GM18511 (cell line): ENCODE measurements around the gene NDOR1.
A peak's percentile ranks its signal among the peaks of the same experiment; 100 is the strongest.
"Not testable (repeated sequence)": the region's sequence is repeated elsewhere in the genome, so short reads cannot be mapped to it uniquely, and the experiment has no call there.

Source experiments
- ATAC-seq: cut with Tn5 transposase; IDR thresholded peaks from one replicate; pipeline ENCODE4 v1.9.1; 2021; ENCODE audit warnings: mild to moderate bottlenecking, moderate library complexity; ENCODE audit not compliant: unreplicated experiment

The NDOR1 gene

DNA sequence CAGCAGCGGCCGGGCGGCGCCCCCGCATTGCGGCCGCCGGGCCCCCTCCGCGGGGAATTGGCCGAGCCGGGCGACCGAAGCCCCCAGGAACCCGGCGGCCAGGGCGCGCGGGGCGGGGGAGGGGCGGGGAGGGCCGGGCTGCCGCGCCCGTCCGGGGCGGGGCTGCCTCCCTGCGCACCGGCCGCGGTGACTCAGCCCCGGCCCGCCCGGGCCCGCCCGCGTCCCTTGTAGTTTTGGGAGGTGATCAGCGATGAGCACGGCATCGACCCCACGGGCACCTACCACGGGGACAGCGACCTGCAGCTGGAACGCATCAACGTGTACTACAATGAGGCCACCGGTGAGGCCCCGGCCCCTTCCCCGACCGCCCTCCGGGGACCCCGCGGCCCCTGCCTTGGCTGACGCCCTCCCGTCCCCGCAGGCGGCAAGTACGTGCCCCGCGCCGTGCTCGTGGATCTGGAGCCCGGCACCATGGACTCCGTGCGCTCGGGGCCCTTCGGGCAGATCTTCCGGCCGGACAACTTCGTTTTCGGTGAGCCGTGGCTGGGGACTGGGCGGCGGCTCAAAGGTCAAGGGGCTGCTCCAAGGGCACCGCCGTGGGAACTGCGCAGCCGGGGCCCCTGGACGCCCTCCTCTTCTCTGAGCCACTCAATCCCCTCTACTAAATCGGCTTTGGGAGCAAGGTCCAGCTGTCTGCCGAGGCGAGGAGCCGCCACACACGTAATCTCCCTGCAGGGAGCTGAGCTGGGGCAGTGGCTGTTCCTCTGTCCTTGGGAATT is 36.2 kb downstream of the NDOR1 start:
- peak; percentile 2 for ATAC-seq

- no peak for ATAC-seq
Observed at GRCh38 chr9:137242269-137243203, 37.0 kb downstream of the NDOR1 start.

DNA sequence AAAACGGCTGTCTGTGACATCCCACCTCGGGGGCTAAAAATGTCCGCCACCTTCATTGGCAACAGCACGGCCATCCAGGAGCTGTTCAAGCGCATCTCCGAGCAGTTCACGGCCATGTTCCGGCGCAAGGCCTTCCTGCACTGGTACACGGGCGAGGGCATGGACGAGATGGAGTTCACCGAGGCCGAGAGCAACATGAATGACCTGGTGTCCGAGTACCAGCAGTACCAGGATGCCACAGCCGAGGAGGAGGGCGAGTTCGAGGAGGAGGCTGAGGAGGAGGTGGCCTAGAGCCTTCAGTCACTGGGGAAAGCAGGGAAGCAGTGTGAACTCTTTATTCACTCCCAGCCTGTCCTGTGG is 37.7 kb downstream of the NDOR1 start:
- not testable (repeated sequence) for ATAC-seq

DNA sequence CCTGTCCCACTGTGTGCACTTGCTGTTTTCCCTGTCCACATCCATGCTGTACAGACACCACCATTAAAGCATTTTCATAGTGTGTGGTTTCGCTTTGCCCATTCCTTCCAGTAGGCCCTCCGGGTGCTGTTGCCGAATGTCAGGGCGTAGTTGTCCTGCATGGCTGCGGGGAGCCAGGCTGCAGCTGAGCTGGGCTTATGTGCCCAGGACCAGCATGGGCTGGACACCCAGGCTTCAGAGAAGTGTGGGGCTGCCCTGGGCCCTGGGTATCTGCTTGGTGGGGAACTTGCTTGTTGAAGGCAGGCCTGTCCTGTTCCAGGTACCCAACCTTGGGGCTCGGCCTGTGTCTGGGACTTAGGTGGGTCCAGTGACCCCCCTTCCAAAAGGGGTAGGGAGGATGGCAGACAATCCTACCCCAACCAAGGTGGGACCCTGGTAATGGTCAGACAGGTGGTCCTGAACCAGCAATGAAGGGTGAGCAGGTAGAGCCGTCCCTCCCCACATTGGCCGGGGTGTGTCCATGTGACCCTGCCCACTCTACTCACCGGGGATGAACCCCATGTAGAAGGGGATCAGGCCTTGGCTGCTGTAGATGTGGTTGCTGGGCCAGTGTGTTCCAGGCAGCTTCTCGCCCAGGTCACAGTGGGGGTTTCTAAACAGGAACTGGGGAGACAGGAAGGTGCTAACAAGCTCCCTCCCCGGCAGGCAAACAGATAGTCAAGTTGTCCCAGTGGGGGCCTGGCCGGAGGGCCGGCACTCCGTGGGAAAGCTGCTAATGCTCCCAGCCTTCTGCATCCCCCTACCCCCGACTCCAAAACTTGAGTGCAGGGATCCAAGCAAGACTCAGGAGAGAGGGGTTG is 38.4 kb downstream of the NDOR1 start:
- ATAC-seq = no peak

DNA sequence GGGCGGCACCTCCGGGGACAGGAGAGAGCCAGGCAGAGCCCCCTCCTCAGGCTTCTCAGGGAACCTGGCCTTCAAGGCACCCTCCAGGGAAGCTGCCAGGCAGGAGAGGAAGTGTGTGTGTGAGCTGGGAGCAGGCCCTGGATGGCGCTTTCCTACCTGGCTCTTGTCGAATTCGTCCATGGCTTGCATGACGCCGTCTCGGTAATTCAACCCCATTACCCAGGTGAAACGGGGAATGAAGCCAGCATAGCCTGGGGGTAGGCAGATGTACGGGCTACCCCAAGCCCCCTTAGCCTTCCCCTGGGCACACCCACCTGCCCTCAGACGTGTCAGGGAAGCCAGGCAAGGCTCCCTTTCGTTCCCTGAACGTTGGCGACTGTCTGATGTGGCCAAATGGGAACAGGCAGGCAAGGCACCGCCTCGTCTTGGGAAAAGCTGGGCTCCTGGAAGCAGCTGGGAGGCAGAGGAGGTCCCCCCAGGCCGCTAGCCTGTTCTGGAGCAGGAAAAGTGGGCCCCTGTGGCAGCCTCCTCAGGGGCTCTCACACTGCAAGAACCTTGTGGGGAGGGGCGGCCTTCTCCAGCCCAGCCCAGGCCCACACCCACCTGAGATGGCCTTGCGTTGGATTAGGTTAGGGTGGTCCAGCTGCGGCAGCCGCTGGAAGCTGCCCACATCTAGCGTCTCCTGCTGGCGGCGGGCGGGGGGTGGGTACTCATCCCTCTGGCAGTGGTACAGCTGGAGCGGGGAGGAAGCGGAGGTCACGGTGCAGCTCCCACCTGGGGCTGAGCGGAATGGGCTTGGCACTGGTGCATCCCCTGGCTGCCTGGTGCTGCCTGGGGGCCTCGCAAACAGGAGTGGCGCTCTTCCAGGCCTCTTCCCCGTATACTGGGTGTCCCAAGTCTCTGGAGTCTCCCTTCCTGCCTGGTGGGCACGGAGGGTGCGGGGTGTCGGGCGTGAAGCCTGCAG is 39.3 kb downstream of the NDOR1 start:
- no peak for ATAC-seq

GRCh38 chr9:137245450-137246421 is 40.2 kb downstream of the NDOR1 start:
- ATAC-seq = no peak

DNA sequence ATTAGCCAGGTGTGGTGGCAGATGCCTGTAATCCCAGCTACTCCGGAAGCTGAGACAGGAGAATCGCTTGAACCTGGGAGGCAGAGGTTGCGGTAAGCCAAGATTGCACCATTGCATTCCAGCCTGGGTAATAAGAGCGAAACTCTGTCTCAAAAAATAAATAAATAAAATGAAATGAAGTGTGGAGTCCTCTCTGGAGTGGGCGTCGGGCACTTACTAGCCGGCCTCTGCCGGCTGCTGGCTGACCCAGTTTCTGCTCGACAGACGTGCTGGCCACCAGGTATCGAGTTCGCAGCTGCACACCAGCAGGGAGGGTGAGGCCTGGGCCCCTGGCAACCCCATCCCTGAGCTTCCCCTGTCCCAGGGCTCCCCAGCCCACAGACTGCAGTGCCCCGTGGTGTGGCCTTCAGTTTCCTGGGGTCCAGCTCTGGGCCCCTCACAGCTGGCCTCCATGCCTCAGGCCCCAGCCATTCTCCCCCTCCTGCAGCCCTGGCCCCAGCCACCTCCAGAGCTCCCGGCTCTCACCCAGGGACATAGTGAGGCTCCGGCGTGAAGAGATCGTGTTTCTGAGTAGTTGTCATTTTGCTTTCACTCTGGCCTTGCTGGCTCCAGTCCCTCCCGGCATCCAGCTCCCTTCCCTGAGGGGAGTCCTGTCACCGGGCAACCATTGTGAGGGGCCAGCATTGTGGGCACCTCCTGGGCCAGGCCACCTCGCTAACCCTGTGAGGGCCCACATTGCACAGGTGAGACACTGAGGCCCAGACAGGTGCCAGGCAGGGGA is 41.8 kb downstream of the NDOR1 start:
- no peak for ATAC-seq

DNA sequence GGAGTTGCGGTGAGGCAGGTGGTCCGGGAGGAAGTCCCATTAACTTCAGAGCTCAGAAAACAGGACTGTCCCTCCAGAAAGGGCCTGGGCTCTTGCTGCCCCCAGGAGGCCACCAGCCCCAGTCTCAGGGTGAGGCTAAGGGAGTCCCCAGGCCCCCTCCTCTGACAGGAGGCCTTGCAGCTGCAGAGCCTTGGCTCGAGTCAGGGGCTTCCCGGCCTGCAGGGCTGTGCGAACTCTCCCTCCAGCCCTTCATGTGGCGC is 42.3 kb downstream of the NDOR1 start:
- ATAC-seq = no peak

DNA sequence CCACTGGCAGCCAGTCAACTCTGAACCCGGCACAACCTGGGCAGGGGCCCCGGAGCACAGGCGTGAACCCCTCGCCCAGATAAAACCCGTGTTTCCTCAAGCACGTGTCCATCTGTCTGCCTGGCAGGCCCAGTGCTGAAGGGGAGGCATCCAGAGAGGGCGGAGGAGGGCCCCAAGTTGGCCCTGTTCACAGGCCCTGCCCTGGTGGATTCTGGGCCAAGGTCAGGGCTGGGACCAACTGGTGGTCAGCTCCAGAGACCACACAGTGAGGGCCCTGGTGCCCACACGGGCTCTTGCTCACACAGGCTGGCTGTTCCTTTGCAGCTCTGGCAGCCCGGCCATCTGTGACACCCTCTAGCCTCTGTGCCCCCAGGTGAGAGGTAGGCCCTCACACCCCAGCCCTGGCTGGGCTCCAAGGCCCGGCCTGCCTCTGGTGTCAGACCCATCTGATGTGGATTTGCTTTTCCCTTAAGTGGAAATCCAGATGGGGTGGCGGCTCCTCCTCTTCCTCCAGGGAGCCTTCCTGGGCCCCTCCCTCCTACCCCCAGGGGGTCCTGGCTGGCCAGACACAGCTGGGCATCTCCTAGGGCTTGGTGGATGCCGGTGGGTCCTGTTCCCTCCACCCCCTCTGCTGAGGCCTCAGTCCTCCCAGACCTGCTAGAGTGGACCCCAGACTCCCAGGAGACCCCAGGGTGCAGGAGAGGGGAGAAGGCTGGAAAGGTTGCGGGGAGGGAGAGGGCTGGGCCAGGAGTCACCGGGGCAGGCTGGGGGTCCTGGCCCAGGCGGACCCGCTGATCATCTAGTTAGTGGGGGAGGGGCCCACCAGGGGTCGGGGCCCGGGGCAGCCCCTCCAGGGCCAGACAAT is 45.1 kb downstream of the NDOR1 start:
- no peak for ATAC-seq

DNA sequence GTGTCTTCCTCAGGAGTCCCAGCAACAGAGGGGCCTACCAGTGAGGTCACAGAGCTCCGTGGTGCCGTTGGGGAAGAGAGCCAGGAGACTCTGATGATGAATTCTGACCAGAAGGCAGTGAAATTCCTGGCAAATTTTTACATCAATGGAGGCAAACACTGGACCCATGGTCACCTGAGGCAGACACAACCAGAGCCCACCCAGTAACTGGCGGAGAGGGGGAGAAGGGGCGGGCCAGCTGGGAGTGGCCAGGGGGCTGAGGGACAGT is 45.6 kb downstream of the NDOR1 start, which contains the start of gene STPG3:
Gene STPG3, plus strand, starts transcription at position 93 of the 268 bp plus-strand sequence. Its CDS starts 1 bp downstream, at position 94.
- ATAC-seq = no peak

DNA sequence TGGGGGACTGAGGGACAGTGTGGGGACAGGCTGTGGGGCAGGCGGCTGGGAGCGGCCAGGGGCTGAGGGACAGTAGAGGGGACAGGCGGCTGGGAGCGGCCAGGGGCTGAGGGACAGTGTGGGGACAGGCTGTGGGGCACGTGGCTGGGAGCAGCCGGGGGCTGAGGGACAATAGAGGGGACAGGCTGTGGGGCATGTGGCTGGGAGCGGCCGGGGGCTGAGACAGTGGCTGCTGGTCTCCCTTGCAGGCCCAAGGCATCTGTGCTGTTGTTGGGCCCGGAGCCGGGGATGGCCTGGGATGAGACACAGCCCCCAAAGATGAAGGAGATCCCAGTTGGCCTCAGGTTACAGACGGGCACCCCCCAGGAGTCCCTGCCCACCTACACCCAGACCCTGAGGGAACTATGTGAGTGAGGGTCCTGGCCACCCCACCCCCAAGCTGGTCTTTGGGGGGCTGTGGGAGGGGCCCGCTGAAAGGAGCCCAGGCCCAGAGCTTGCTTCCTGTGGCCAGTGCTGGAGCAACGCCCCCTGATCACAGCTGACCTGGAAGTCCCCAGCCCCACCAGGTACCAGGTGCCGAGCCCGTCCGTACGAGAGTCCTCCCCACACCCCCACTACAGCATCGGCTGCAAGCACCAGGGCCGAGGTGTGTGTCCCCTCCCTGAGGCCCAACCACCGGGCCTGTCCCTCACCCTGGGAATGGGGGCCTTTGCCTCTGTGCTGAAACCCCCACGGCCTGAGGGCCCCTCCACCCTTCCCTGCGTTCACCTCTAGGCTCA is 46.2 kb downstream of the NDOR1 start:
- ATAC-seq = no peak

- no peak for ATAC-seq
Observed at GRCh38 chr9:137252555-137253506, 47.3 kb downstream of the NDOR1 start.

GRCh38 chr9:137253717-137254623 is 48.5 kb downstream of the NDOR1 start:
- ATAC-seq = no peak

DNA sequence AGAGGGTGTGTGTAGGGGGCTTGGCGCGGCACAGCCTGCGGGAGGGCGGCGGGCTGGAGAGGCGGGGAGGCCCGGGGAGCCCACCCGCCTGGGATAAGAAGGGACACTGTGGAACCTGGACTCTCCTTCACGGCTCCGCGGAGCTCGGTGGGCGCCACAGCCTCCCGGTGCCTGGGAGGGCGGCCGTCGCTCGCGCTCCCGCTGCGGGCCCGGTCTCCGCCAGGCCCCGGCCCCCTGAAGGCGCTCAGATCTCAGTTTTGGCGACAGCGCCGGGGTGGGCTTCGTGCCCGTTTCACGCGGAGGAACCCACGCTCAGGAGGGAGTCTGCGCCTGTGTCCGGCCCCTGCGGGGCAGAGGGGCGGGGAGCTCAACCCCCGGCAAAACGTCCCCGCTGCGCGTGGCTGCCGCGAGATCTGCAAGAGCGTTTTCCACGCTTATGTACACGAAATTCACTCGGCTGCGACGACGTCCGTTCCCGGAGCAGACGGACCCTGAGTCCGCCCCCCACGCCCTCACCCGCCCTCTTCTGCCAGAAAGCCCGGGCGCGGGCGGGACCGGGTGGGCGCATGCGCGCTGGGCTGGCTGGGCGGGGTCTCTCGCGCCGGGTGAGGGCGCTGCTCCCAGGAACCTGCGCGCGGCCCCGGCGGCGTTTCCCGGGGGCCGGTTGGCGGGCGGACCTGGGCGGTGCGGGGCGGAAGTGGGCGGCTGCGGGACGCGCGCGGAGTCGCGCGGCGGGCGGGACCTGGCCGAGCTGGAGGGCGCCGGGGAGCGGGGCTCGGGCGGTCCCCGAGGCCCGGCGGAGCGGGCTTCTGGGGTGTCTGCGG is 49.3 kb downstream of the NDOR1 start, which contains the start of gene NELFB:
Gene NELFB, plus strand, starts transcription at position 704 of the 824 bp plus-strand sequence.
- ATAC-seq = peak; percentile 78
